Kasumi-1 (cell line): Measurements from ENCODE around the gene SNED1.

Source experiments
- DNase-seq, 2 experiments: peaks; one replicate each; lab custom pipeline; 2025; lab: John Stamatoyannopoulos, UW

Gene SNED1

DNA sequence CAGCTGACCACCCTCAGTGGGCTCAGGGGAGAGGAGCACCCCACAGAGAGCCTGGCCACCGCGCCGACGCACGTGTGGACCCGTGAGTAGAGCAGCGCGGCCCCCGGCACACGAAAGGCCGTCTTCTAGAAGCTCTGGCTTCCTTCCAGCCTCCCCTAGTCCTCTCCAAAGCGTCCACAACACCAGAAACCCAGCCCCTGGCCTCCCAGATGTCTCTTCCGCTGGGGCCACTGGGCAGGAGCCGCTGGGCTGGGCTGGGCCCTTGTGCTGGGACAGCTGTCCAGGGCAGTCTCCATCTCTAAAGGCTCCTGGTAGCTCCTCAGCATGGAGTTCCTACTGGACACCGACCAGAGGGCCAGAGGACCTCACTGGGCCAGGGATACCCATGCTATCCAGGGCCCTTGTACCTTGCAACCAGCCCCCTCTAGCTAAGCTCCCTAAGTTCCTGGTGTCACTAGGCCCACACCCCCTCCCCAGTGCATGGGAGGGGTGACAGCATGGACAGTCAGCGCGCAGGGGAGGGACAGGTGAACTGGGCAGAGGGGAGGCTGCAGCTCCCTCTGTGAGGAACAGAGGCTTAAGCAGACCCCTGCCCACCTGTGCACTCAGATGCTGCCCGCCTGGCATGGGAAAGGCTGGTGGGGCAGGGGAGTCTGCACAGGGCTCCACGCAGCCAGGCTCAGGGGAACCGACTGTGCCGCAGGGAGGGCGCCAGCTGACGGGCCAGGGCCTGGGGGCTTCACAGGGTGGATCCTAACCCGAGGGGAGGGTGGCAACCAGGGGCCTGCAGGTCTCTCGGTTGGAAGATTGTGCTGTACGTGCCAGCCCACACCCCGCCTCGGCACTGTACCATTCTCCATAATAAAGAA lies 70.8 kb downstream of the SNED1 start:
- no peak for DNase-seq

DNA sequence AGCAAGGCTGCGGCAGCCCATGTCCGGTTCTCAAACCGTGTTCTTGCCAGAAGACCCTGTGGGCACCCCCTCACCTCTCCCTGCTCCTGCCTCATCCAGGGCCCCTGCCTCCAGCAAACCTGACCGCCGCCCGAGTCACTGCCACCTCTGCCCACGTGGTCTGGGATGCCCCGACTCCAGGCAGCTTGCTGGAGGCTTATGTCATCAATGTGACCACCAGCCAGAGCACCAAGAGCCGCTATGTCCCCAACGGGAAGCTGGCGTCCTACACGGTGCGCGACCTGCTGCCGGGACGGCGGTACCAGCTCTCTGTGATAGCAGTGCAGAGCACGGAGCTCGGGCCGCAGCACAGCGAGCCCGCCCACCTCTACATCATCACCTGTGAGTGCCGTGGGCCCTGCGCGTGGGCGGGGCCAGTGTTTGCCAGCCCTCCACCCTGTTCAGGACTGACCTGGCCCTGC lies 71.4 kb downstream of the SNED1 start:
- DNase-seq: no peak

DNA sequence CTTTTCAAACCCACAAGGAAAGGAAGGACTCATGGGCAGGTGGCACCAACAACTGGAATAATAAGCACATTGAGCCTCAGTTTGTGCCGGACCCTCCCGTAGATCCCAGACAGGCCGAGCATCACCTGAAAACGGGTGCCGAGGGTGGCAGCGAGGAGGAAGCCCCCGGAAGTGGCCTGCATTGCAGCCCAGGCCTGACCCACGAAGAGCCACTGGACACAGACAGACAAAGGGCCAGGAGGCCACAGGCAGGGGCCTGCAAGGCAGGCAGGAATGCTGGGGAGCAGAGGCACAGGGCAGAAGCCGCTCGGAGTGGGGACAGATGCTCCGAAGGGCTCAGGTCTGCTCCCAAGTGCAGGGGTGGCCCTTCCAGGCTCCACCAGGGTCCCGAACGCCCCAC lies 71.9 kb downstream of the SNED1 start:
- DNase-seq: no peak

- no peak for DNase-seq
Observed at GRCh38 chr2:241070811-241071676, 72.6 kb downstream of the SNED1 start.

- no peak for DNase-seq
Observed at GRCh38 chr2:241071677-241072111, 73.3 kb downstream of the SNED1 start.

DNA sequence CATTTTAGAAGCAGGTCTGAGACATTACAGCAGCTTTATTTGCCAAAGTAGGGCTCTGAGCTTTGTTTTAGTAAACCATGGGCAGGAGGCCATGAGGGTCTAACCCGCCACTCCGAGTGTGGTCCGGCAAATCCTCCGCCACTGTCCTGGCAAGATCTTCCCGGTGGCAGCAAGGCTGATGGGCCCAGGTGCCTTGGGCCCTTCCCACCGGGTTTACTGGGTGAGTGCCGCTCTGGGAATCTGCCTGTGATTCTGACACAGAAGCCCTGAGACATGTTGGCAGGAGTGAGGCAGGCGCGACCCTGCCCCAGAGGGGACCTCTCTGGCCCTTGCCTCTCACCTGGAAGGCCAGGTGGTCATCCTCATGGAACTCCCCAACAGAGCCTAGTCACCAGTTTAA lies 73.7 kb downstream of the SNED1 start:
- no peak for DNase-seq

DNA sequence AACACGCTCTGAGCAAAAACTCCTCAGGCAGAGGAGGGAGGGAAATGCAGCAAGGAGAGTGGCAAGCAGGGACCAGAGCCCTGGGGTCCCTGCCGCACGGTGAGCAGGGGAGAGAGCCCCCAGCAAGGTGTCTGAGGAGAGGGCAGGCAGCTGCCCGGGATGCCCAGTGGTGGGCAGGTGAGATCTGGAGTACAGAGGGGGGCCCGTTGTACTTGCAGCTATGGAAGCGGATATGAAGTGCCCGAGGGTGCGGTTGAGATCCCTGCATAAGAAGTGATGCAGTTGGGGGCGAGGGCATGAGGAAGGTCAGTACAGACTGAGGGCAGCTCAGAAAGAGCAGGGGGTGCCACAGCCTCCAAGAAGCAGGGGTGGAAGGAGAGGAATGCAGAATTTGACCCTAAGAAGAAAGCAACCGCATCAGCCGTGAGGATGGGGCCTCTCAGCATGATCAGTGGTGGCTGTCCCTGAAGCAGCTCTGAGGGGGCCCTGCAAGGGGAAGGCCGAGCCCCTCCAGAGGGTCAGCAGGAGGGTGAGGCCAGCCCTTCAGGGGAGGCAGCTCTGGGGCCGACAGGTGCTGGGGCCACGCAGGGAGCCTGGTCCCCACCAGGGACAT lies 74.2 kb downstream of the SNED1 start:
- no peak for DNase-seq

- no peak for DNase-seq
Observed at GRCh38 chr2:241073166-241074064, 75.0 kb downstream of the SNED1 start.

- DNase-seq: no peak
Observed at GRCh38 chr2:241074065-241074818, 75.8 kb downstream of the SNED1 start.

DNA sequence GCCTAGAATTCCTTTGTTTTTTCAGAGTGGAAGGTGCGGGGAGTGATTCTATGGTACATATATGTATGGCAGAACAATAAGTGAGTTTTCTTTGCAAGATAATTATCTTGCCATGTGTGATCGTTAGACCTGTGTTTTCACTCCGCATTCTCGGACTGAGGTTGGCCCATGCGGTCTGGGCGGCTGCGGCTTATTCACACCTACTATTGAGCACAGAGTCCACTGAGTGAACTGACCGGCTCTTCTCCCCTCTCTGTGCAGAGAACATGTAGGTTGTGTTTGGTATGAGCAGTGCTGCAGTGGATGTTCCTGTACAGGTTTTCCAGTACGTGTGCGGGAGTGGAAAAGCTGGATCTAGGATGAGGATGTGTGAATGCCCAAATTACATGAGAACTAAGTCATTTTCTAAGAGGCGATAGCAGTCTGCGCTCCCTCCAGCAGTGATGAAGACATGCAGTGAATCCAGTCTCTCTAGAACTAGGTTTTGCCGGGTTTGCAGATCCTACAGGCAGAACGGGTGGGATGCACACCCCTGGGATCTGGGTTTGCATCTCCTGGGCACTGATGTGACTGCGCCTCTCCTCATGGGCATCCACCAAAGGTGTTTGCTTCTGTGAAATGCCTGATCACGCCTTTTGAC lies 76.6 kb downstream of the SNED1 start:
- DNase-seq: no peak

DNA sequence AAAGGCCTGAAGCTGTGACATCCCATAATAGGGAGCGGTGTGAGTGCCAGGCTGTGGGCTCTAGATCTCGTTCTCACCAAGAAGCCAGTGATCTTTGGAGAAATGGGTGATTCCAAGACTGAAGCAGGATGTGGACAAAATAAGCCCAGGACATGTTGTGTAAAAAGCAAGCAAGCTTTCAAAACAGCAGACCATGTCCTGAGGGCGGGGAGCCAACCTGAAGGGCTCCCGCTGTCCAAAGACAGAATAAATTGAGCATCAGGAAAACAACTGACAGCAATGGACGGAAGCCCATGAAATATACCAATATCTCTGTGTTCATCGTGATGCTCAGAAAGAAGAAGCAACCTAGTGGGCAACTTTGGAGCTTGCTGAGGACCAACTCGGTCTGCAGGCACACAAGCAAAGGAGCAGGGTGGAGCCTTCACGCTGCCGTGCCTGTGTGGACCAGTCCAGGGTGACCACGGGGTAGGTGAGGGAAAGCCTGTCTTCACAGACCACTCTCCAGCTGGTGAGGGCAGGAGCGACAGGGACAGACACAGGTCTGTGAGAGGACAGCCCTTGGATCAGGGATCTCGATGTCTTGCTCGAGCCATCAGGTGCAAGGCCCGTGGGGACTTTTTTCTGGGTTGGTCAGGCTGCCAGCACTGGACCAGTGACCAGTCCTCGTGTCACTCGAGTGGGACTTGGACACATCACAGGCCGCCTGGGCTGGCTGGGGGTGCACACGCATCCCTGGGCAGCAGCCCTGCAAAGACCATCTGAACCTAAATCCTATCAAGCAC lies 82.2 kb downstream of the SNED1 start:
- DNase-seq: no peak

DNA sequence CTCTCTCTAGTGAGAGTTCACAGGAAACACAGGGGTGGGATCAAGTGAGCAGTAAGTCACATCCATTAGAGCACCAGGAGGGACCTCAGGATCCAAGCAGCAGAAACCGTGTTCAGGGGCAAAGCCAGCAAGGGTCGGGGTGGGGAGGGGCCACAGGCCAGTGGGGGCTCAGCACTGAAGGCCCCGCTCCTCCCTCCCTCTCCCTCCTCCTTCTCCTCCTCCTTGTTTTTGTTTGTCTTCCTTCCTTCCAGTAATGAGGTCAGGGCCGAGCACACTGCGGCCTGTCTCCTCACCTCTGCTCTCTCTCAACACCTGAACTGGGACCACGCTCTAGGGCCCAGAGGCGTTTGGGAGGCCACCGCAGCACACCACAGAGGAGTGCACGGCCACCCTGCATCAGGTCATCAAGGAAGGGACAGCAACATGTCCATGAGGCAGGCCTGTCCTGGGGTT lies 82.8 kb downstream of the SNED1 start:
- DNase-seq: no peak

- no peak for DNase-seq
Observed at GRCh38 chr2:241081643-241082340, 83.4 kb downstream of the SNED1 start.

DNA sequence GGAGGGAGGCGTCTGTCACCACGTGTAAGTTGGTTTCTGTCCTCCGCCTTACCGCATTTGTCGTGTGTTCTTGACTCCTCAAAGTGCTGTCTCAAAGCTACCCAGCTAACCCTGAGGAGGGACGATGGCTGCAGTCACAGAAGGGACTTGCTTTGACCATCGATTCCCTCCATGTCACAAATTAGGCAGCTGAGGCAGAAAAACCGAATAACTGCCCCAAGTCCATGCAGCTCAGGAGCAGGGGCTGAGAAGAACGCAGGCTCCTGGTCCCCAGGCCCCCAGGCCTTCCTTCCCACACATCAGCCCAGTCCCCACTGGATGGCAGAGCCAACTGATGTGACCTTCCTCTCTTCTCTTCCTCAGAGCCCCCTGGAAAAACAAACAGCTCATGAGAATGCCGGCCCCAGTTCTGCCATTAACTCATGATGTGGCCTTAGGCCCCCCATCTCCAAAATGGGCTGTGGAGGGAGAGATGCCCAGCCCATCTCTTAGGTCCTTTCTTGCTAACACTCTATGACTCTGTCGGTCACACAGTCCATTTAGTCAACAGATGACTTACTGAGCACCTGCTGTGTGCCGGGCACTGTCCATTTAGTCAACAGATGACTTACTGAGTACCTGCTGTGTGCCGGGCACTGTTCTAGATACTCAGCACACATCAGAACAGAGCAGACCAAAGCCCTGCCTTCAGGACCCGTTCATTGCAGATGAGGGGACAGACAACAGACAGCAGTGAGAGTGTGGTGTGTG lies 84.1 kb downstream of the SNED1 start:
- no peak for DNase-seq

DNA sequence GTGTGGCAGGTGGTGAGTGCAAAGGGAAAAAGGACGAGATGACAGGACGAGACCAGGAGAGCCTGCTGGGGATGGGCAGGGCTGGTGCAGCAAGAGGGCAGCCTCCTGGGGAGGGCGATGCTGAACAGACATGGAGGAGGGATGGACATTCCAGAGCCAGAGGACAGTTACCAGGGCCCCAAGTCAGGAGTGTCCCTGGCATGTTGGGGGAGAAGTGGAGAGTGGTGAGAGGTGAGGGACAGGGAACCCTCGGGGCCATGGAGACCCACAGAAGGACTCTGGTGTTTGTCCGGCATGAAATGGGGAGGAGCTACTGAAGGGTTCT lies 84.6 kb downstream of the SNED1 start:
- DNase-seq: no peak

DNA sequence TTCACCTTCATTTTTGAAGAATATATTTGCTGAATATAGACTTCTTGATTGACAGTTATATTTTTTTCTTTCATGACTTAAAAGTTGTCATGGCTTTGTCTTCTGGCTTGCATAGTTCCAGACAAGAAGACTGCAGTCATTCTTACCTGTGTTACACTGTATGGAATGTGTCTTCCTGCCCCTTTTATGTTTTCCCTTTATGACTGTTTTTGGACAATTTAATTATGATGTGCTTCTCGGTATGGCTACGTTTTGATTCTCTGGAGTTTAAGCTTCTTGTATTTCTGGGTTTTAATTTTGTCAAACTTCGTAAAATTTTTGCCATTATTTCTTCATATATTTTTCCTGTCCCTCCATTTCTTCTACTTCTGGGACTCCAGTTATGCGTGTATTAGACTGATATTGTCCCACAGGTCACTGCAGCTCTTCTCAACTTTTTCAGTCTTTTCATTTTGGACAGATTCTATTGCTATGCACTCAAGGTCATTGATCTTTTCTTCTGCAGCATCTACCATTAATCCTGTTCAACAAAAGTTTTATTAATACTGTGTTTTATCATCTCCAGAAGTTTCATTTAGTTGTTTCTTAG lies 86.5 kb downstream of the SNED1 start:
- DNase-seq: no peak

GRCh38 chr2:241087420-241088268 lies 89.2 kb downstream of the SNED1 start:
- DNase-seq: no peak
